Urinary bladder (tissue), 4 donors: ENCODE measurements around the gene C19orf81. TPM values are rescaled to one million over a fixed set of nuclear protein-coding genes. Genes with fewer than 3 reads are reported as not detected.

Experiments
- DNase-seq: peaks from one replicate; pipeline ENCODE4 v3.0.0-alpha.2; 2015; ENCODE audit errors: extremely low spot score
- H3K27ac ChIP-seq: one replicate; pipeline ENCODE4 v1.5.1; 2013; ENCODE audit warnings: low read depth, mild to moderate bottlenecking, moderate library complexity
- H3K36me3 ChIP-seq: one replicate; pipeline ENCODE4 v1.6.1; 2013; ENCODE audit warnings: mild to moderate bottlenecking, moderate library complexity; ENCODE audit not compliant: insufficient read depth
- H3K4me1 ChIP-seq: one replicate; pipeline ENCODE4 v1.6.1; 2013; ENCODE audit warnings: mild to moderate bottlenecking, moderate library complexity; ENCODE audit not compliant: insufficient read depth
- H3K4me3 ChIP-seq: one replicate; pipeline ENCODE4 v1.5.1; 2013; ENCODE audit warnings: low read depth, low read length
- WGBS: extraction: QIAGEN DNeasy Blood & Tissue Kit; methylation state at CpG from one replicate; pipeline ENCODE4 v1.1.7; 2013; 5-methylcytosine and 5-hydroxymethylcytosine counted together
- polyA plus RNA-seq: library from polyadenylated mRNA; stranded (reverse); fragments of 200-250 nt; gene quantifications from one replicate; pipeline ENCODE4 v1.2.3, GENCODE V29; 2013
- total RNA-seq: library from RNA; depleted of rRNA; stranded (reverse); fragments of >200 nt; gene quantifications from one replicate; pipeline ENCODE4 v1.2.3, GENCODE V29; 2014
- donor health status: healthy with polysubstance abuse.
- donor health status: healthy.

The C19orf81 gene
- total and polyA plus RNA-seq, 2 donors: 0.94 TPM; not detected in 1

- Histone ChIP-seq H3K36me3 (no peaks in the 10 kb centered on the region), H3K27ac (no peak overlapping the region), H3K4me1 (peaks cover 4% of the 10 kb centered on the region), H3K4me3 (no peak overlapping the region)
- no peak for DNase-seq
- WGBS: 41% methylated on average over 20 of the region's 20 CpGs
These were observed 19.6 kb downstream of the C19orf81 start for GRCh38 chr19:50668879-50669278.

- no peak overlapping the region for H3K27ac ChIP-seq
- no peak for DNase-seq
- no peaks in the 10 kb centered on the region for H3K36me3 ChIP-seq
- WGBS: 43% methylated on average over 23 of the region's 23 CpGs
- H3K4me3 ChIP-seq: no peak overlapping the region
- peaks cover 4% of the 10 kb centered on the region for H3K4me1 ChIP-seq
These were observed 20.3 kb downstream of the C19orf81 start for GRCh38 chr19:50669302-50670101.

GRCh38 chr19:50670102-50670380 is 20.8 kb downstream of the C19orf81 start:
- Histone ChIP-seq H3K4me3 (no peak overlapping the region), H3K4me1 (peaks cover 4% of the 10 kb centered on the region), H3K36me3 (no peaks in the 10 kb centered on the region), H3K27ac (no peak overlapping the region)
- no peak for DNase-seq
- 37% methylated on average over 5 of the region's 5 CpGs for WGBS

- 28% methylated on average over 15 of the region's 15 CpGs for WGBS
- H3K4me3 ChIP-seq: no peak overlapping the region
- H3K4me1 ChIP-seq: no peaks in the 10 kb centered on the region
- DNase-seq: no peak
- no peak overlapping the region for H3K27ac ChIP-seq
- H3K36me3 ChIP-seq: no peaks in the 10 kb centered on the region
These were observed 23.9 kb downstream of the C19orf81 start for GRCh38 chr19:50673118-50673517.

GRCh38 chr19:50676625-50677197 is 27.5 kb downstream of the C19orf81 start:
- H3K4me3 ChIP-seq: no peak overlapping the region
- H3K4me1 ChIP-seq: no peaks in the 10 kb centered on the region
- H3K36me3 ChIP-seq: no peaks in the 10 kb centered on the region
- 65% methylated on average over 1 of the region's 1 CpG for WGBS
- no peak for DNase-seq
- no peak overlapping the region for H3K27ac ChIP-seq

- Histone ChIP-seq H3K36me3 (no peaks in the 10 kb centered on the region), H3K27ac (no peak overlapping the region), H3K4me1 (no peaks in the 10 kb centered on the region), H3K4me3 (no peak overlapping the region)
- WGBS: 65% methylated on average over 5 of the region's 5 CpGs
- DNase-seq: no peak
These were observed 28.4 kb downstream of the C19orf81 start for GRCh38 chr19:50677636-50678035.

- no peaks in the 10 kb centered on the region for H3K36me3 ChIP-seq
- no peak overlapping the region for H3K27ac ChIP-seq
- DNase-seq: no peak
- 45% methylated on average over 3 of the region's 3 CpGs for WGBS
- no peak overlapping the region for H3K4me3 ChIP-seq
- no peaks in the 10 kb centered on the region for H3K4me1 ChIP-seq
These were observed 29.1 kb downstream of the C19orf81 start for GRCh38 chr19:50678323-50678722.

GRCh38 chr19:50679177-50680125 is 30.2 kb downstream of the C19orf81 start:
- whole genome bisulfite sequencing: 13% methylated on average over 23 of the region's 23 CpGs
- no peak overlapping the region for H3K4me3 ChIP-seq
- no peak for DNase-seq
- no peaks in the 10 kb centered on the region for H3K4me1 ChIP-seq
- no peak overlapping the region for H3K27ac ChIP-seq
- H3K36me3 ChIP-seq: no peaks in the 10 kb centered on the region

- H3K4me3 ChIP-seq: no peak overlapping the region
- no peaks in the 10 kb centered on the region for H3K4me1 ChIP-seq
- H3K36me3 ChIP-seq: no peaks in the 10 kb centered on the region
- 33% methylated on average over 50 of the region's 50 CpGs for WGBS
- DNase-seq: no peak
- H3K27ac ChIP-seq: no peak overlapping the region
These were observed 37.2 kb downstream of the C19orf81 start for GRCh38 chr19:50686310-50687032.

GRCh38 chr19:50688766-50689165 is 39.5 kb downstream of the C19orf81 start:
- Histone ChIP-seq H3K36me3 (no peaks in the 10 kb centered on the region), H3K4me1 (no peaks in the 10 kb centered on the region), H3K27ac (no peak overlapping the region), H3K4me3 (no peak overlapping the region)
- no peak for DNase-seq
- 64% methylated on average over 19 of the region's 19 CpGs for WGBS

GRCh38 chr19:50690439-50690838 is 41.2 kb downstream of the C19orf81 start:
- Histone ChIP-seq H3K36me3 (no peaks in the 10 kb centered on the region), H3K4me1 (no peaks in the 10 kb centered on the region)
- WGBS: 79% methylated on average over 7 of the region's 7 CpGs

GRCh38 chr19:50693064-50693975 is 44.1 kb downstream of the C19orf81 start:
- DNase-seq: no peak
- Histone ChIP-seq H3K27ac (no peak overlapping the region), H3K4me3 (no peak overlapping the region), H3K36me3 (no peaks in the 10 kb centered on the region), H3K4me1 (no peaks in the 10 kb centered on the region)
- 5% methylated on average over 23 of the region's 23 CpGs for WGBS

More at GRCh38 chr19:50690439-50690838, 41.2 kb downstream of the C19orf81 start:
- H3K27ac ChIP-seq: no peak overlapping the region
- H3K4me3 ChIP-seq: no peak overlapping the region
- no peak for DNase-seq
